ENCODE measurements around the gene MTF2.

GRCh38 chr1:93083979-93084378 lies 4.9 kb downstream of the MTF2 start:
- TF ChIP-seq CTCF (IDR thresholded peaks at IDR 0.05; ENCODE audit: insufficient read depth, low read length) = no peak
- TF ChIP-seq REST (IDR thresholded peaks at IDR 0.05; ENCODE audit: insufficient replicate concordance, low read depth) = no peak
